Ishikawa (cell line): ENCODE results near the gene LIPI.

Experiments used
- CEBPB ChIP-seq: IDR thresholded peaks from 2 replicates; pipeline ENCODE4 v1.6.1; 2012
- CREB1 ChIP-seq: IDR thresholded peaks from 2 replicates; pipeline ENCODE4 v1.6.1; 2012; ENCODE audit warnings: low read depth
- EGR1 ChIP-seq: IDR thresholded peaks from 2 replicates; pipeline ENCODE4 v1.6.1; 2012
- EP300 ChIP-seq: IDR thresholded peaks from 2 replicates; pipeline ENCODE4 v1.6.1; 2012; ENCODE audit warnings: borderline replicate concordance
- FOXM1 ChIP-seq: IDR thresholded peaks from 2 replicates; pipeline ENCODE4 v1.6.1; 2012; ENCODE audit warnings: low read depth, borderline replicate concordance
- MAX ChIP-seq: IDR thresholded peaks from 2 replicates; pipeline ENCODE4 v1.6.1; 2012
- NFIC ChIP-seq: IDR thresholded peaks from 2 replicates; pipeline ENCODE4 v1.6.1; 2012
- RAD21 ChIP-seq: IDR thresholded peaks from 2 replicates; pipeline ENCODE4 v1.6.1; 2012; ENCODE audit warnings: low read depth
- REST ChIP-seq: IDR thresholded peaks from 2 replicates; pipeline ENCODE4 v1.6.1; 2012; ENCODE audit warnings: low read depth, mild to moderate bottlenecking
- TAF1 ChIP-seq: IDR thresholded peaks from 2 replicates; pipeline ENCODE4 v1.6.1; 2012; ENCODE audit warnings: low read depth, mild to moderate bottlenecking
- TCF12 ChIP-seq: IDR thresholded peaks from 2 replicates; pipeline ENCODE4 v1.6.1; 2012; ENCODE audit warnings: low read depth
- TEAD4 ChIP-seq: IDR thresholded peaks from 2 replicates; pipeline ENCODE4 v1.6.1; 2012
- USF1 ChIP-seq: IDR thresholded peaks from 2 replicates; pipeline ENCODE4 v1.6.1; 2012
- YY1 ChIP-seq: IDR thresholded peaks from 2 replicates; pipeline ENCODE4 v1.6.1; 2012; ENCODE audit warnings: low read depth
- ZBTB7A ChIP-seq: IDR thresholded peaks from 2 replicates; pipeline ENCODE4 v1.6.1; 2012; ENCODE audit warnings: low read depth

Gene LIPI

GRCh38 chr21:14245711-14246110, 35.0 kb upstream of the LIPI start:
- TF ChIP-seq TCF12 (no peak), TEAD4 (no peak), RAD21 (no peak), USF1 (no peak), FOXM1 (no peak), CREB1 (no peak), YY1 (no peak), REST (no peak), NFIC (no peak), TAF1 (no peak), EGR1 (no peak)

- TF ChIP-seq CEBPB (no peak), RAD21 (no peak), FOXM1 (no peak), REST (no peak), YY1 (no peak), ZBTB7A (no peak), TAF1 (no peak), USF1 (no peak), MAX (no peak), CREB1 (no peak), TEAD4 (no peak), EGR1 (no peak), NFIC (no peak), TCF12 (no peak), EP300 (no peak)
Observed at GRCh38 chr21:14244911-14245310, 34.2 kb upstream of the LIPI start.

GRCh38 chr21:14243874-14244273, 33.1 kb upstream of the LIPI start:
- no peak for TF ChIP-seq TAF1
- no peak for TF ChIP-seq RAD21

GRCh38 chr21:14243461-14243860, 32.7 kb upstream of the LIPI start:
- no peak for TF ChIP-seq FOXM1
- no peak for TF ChIP-seq CEBPB
- TF ChIP-seq TCF12 = no peak
- no peak for TF ChIP-seq MAX
- TF ChIP-seq YY1 = no peak
- TF ChIP-seq TAF1 = no peak
- TF ChIP-seq REST = no peak
- TF ChIP-seq USF1 = no peak
- no peak for TF ChIP-seq CREB1
- no peak for TF ChIP-seq TEAD4
- no peak for TF ChIP-seq NFIC
- TF ChIP-seq EGR1 = no peak
- TF ChIP-seq ZBTB7A = no peak

GRCh38 chr21:14241297-14241696, 30.5 kb upstream of the LIPI start:
- TF ChIP-seq EP300 = no peak
- TF ChIP-seq CREB1 = no peak
